Measurements from ENCODE around the gene IRF4. TPM values are rescaled to one million over a fixed set of nuclear protein-coding genes. Genes with fewer than 3 reads are reported as not detected.

IRF4 gene
- under 1 TPM; 0.14 to 0.28 (median 0.21) TPM for polyA plus RNA-seq (ENCODE audit: insufficient read length in 4 of 4)

DNA sequence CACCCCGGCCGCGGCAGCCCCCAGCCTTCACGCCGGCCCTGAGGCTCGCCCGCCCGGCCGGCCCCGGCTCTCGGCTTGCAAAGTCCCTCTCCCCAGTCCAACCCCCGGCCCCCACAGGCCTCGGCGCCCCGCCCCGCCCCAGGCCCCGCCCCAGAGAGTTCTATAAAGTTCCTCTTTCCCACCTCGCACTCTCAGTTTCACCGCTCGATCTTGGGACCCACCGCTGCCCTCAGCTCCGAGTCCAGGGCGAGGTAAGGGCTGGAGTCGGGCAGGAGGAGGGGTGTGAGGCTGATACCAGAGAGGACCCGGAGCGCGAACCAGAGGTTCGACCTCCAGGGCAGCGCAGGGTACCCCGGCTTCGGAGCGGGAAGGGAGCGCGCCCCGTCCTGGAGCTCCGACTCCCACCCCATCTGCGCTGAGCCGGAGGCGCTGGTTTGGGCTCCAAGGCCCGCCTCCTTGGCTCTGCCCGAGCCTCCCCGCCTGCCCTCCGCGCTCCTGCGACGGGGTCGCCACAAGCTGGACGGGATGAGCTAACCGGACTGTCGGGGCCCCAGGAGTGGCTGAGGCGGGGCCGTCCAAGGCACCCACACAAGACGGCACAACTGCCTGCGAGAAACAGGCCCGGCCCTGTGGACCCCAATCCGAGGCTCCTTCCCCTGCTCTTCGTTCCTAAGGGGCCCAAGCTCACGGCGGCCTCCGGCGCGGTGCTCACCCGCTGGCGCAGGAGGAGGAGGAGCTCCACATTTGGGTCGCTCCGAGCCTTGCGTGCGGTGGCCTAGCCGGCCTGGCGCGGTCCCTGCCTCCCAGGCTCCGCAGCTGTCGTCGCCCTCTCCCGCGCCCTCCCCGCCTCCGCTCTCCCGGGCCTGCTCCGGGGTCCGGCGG is at the start of gene IRF4:
IRF4 (plus strand) TSS at position 194 of the 882 bp plus-strand sequence. CDS start 1,401 bp downstream, outside the sequence.
- no peak for DNase-seq (ENCODE audit: low read depth in 4 of 4, low spot score in 2 of 4)

DNA sequence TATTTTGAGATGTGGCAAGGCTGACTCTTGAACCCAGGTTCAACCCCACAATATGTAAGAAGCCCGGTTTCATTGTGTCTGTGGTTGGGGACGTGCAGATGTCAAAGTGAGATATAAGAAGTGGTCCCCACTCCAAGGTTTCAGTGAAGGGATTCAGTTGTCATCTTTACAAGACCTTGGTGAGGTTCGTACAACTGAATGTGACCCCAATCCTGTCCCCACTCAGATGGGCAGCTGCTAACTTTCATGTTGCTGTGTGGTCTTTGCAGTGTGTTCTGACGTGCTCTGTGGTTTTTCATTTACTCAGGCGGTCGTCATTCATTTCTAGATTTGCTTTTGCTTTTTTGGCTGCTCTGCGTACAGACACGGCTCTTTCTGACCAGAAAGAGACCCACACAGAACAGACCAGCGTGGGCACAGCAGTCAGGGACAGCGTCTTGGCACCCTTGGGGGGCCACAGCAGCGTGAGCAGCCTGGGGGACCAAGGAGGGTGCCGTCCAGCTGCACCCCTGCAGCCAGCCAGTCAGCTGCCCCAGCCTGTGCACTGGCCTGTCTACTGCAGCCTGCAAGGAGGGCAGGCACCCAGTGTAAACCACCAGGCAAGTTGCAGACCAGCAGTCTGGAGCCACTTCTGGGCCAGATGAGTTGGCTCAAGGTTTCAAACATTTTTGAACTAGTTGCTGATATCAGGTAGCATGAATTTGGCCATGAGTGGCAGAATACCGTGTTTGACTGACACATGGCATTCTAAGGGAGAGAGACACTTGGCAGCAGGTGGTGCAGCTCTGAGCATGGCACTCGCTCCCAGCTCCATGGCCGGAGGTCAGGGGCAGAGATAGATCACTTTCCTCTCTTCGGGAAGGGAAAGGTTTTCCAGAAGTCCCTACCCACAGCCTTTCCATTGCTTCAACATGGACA is 49.4 kb upstream of the IRF4 start:
- no peak for DNase-seq (ENCODE audit: low read depth in 4 of 4, low spot score in 2 of 4)

- DNase-seq (ENCODE audit: low read depth in 4 of 4, low spot score in 2 of 4) = no peak
Measured at GRCh38 chr6:342832-343179, 48.7 kb upstream of the IRF4 start.

GRCh38 chr6:343226-343935 is 48.2 kb upstream of the IRF4 start:
- no peak for DNase-seq (ENCODE audit: low read depth in 4 of 4, low spot score in 2 of 4)

- DNase-seq (ENCODE audit: low read depth in 4 of 4, low spot score in 2 of 4) = no peak
Measured at GRCh38 chr6:343960-344815, 47.4 kb upstream of the IRF4 start.

DNA sequence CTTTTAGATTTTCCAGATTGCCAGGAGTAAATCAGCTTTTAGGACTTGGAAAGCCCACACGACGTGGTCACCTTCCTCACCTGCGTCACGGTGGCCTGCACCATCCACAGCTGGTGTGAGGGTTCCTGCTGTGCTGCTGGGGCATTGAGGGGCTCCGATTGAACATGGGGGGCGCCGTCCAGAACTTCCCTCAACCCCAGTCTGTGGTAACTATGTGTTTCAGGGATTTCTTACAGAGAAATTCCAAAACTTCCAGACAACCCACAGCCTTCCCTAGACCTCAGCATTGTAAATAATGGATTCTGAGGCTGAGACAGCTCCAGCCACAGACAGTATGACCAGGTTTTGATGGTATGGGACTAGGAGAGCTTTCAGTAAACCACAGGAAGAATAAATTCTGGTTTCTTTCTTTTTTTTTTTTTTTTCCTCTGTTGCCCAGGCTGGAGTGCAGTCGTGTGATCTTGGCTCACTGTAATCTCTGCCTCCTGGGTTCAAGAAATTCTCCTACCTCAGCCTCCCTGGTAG is 46.7 kb upstream of the IRF4 start:
- DNase-seq (ENCODE audit: low read depth in 4 of 4, low spot score in 2 of 4) = no peak

- DNase-seq (ENCODE audit: low read depth in 4 of 4, low spot score in 2 of 4) = no peak
Measured at GRCh38 chr6:345747-346385, 45.7 kb upstream of the IRF4 start.

- no peak for DNase-seq (ENCODE audit: low read depth in 4 of 4, low spot score in 2 of 4)
Measured at GRCh38 chr6:346386-347030, 45.0 kb upstream of the IRF4 start.

DNA sequence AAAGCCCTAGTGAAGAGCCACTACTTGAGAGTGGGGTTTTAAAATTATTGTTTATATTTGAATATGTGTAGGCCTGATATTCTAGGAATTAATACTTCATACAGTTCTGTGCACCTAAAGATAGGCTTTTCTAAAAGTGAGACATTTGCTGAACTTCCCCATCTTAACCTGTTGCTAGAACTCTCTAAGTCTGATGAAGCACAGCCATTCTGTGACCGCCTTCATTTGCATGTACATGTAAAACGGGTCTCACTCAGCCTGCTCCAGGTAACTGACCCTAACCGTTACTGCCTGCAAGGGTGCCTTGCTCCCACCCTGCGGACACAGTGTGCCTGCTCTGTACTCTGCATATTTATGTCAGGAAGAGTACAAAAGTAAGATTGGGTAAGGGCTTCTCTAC is 44.3 kb upstream of the IRF4 start:
- no peak for DNase-seq (ENCODE audit: low read depth in 4 of 4, low spot score in 2 of 4)

DNA sequence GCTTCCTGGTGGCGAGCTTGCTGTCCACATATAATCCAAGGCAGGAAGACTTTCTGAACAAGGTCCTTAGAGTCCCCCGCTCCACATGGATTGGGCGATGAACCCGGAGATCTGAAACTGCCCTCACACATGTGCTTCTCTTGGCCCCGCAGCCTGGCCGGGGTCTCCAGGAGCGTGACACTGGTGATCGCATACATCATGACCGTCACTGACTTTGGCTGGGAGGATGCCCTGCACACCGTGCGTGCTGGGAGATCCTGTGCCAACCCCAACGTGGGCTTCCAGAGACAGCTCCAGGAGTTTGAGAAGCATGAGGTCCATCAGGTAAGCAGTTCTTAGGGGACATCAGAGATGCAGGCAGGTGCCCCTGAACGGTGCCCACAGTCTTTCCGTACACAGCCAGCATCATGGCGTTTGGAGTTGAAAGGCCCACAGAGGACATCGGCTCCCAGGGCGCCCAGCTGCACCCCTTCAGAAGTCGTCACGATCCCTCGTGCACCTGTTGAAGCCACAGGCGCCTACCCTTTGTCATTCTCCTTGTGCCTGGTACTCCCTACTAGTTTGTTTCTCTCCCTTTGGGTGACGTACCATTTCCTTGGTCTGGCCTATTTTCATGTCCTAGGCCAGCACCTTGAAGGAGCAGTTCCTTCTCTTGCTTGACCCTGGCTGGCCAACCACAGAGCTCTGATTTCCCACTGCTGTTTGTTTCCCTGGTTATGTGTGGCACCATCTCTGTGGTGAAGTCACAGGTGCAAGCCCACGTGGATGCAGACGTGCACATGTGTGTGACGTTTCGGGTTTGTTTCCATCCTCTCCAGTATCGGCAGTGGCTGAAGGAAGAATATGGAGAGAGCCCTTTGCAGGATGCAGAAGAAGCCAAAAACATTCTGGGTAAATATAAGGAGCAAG is 43.3 kb upstream of the IRF4 start:
- DNase-seq (ENCODE audit: low read depth in 4 of 4, low spot score in 2 of 4) = no peak

DNA sequence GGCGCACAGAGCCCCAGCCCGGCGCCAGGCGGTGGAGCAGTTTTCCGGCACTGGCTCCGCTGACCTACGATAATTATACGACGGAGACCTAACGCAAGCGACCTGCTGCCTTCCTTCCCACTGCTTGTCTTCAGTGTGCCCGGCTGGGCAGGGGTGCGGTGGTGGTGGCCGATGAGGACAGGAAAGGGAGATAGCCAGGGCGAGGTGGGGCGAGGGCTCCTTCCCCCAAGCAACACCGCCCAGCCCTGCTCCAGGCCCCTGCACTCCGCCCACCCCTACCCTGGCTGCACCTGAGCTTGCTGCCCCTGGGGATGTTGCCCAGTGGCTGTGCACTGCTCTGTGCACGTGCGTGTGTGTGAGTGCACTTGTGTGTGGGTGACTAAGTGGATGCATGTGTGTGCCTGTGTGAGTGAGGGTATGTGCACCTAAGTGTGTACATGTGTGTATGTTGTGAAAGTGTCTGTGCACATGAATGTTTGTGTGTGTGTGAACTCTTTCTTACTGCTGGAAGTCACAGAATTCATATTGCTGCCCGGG is 42.6 kb upstream of the IRF4 start:
- no peak for DNase-seq (ENCODE audit: low read depth in 4 of 4, low spot score in 2 of 4)

DNA sequence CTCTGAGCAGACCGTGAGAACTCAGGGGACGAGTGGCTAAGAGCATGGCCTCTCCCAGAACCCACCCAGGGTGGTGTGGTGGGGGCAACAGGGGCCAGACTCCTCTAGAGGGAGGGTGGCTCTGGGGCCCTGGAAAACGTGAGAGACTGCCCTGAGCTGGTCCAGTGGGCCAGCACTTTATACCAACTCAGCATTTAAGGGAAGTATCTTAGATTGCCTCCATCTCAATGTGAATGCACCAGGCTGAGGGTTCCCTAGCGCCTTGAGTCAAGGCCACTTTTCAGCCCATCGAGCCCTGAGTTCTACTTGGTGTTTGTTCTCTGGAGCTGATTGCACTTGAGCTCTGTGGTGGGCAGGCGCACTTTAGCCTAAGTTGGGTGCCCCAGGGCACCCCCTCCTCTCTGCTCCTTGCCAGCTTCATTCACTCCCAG is 42.0 kb upstream of the IRF4 start:
- DNase-seq (ENCODE audit: low read depth in 4 of 4, low spot score in 2 of 4) = no peak

DNA sequence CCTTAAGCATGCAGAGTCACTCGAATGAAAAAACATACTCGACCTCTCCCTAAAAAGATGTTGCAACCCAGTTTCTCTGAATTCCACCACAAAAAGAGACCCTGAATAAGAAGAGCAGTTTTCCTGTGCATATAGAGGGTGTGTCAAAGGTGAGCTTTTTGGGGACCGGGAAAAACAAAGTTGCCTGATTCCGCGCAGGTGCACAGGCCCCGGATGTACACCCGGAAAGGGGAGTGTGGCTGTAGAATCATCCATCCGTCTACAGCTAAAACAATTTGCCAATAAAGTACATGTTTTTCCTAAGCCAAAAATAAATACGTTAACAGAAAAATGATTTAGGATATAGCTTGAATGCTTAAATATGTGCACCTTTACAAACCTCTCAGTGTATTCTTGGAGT is 41.2 kb upstream of the IRF4 start:
- no peak for DNase-seq (ENCODE audit: low read depth in 4 of 4, low spot score in 2 of 4)

GRCh38 chr6:351011-351866 is 40.3 kb upstream of the IRF4 start:
- no peak for DNase-seq (ENCODE audit: low read depth in 4 of 4, low spot score in 2 of 4)

DNA sequence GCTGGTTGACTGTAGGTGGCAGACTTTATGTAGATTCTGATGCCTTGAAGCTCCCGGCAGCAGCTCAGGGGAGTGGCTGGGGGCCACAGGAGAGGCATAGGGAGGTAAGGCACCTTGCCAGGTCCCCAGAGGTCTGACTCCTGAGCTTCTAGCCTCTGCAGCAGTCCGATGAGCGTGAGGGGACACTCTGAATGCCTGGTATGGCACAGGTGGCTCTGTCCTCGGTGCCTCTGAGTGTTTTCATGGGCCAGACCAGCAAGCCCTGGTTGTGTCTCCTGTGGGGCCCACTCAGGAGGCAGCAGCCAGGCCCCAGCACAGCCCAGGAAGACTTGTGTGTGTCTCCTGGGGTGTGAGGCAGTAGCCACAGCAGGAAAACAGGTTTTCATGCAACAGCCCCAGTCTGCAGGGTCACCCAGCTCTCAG is 39.7 kb upstream of the IRF4 start:
- no peak for DNase-seq (ENCODE audit: low read depth in 4 of 4, low spot score in 2 of 4)

DNA sequence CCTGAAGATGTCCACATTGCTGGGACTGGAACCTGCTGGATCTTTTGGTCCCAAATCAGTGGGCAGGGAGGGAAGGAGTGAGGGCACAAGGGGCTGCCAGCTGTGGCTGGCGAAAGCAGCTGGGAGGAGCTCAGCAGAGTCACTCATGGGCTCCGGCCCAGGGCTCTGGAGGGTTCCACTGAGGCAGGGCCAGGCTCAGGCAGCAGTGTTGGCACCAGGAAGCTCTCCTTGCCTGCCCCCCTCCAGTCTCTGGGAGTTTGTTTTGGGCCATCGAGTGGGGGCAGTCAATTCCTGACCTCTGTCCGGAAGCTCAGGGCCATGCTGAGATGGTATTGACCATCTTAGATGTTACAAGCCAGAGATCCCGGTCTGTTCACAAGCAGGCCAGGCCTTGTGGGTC is 39.1 kb upstream of the IRF4 start:
- DNase-seq (ENCODE audit: low read depth in 4 of 4, low spot score in 2 of 4) = no peak

Measured in left renal cortex interstitium (tissue), 4 donors.